SK-MEL-5 (cell line): ENCODE measurements around the gene CTNND2. TPM values are rescaled to one million over a fixed set of nuclear protein-coding genes. Genes with fewer than 3 reads are reported as not detected.
"Not testable (repeated sequence)": the region's sequence is repeated elsewhere in the genome, so short reads cannot be mapped to it uniquely, and the experiment has no call there.

Experiments used
- DNase-seq: peaks from one replicate; pipeline ENCODE4 v3.0.0-alpha.2; 2016; ENCODE audit warnings: low read depth, low spot score
- in situ Hi-C: cut with HindIII; loops from 2 replicates; pipeline ENCODE4 v1.10.0; 2016; ENCODE audit warnings: low sequenced_read_pairs, high pct_unique_total_duplicates, low pct_unique_long_range_greater_than_20kb
- total RNA-seq: library from RNA; depleted of rRNA; stranded (reverse); fragments of >200 nt; shearing (Covaris generic); gene quantifications from 2 replicates; pipeline ENCODE4 v1.2.3, GENCODE V29; 2014

CTNND2 gene
- total RNA-seq, 1 experiment from 2014 or later: 0.85 TPM

DNA sequence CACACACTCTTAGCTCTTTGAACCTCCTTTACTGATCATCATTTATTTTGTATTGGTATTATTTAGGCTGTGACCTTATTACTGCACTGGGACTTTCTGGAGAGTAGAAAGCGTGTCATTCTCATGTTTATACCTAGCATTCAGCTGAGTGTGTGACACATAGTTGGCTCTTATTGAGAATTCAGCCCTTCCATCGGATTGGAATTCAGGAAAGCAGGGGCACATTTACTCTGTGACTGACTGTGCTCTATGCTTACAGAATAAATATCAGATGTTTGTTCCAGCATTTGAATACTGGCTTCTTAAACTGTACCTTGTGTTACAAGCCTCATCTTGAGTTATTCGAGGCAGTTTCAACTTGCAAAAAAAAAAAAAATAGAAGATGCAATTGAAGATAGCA is 782.4 kb downstream of the CTNND2 start:
- in situ Hi-C loops: no loop called here
- DNase-seq: no peak

DNA sequence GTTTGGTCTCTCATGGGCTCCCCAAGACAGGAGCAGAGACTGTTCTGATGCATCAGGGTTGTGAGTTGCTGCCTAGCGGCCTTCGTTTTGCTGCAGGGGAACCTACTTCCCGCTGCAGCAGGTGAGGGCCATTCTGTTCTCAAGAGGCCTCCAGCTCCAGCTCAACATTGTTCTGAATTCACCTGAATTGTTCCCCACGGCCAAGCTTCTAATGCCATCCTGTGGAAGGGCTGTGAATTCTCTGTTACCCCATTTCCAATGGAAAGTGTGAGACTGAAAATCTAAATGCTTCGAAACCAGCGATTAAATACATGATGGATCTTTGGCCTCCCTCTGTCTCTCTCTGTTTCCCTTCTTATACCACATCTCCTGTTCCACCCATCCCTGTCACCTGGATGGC is 794.1 kb downstream of the CTNND2 start:
- in situ Hi-C loops: no loop called here
- no peak for DNase-seq

DNA sequence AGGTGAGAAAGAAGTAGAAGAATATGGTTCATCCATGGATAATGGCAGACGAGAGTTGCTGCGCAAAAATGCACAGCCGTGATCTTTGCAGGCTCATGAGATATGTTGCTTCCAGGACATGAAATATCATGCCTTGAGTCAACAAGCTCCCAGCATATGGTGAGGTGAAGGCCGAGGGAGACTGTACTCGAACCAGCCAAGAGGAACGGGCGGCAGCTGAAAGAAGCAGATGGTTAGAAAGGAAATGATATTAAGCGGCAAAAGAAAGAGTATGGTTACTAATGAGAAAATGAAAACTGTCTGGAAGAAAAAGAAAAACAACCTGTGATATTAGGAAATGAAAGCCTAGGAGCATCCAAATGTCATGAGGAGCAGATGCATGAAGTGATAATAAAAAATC is 798.5 kb downstream of the CTNND2 start:
- no peak for DNase-seq
- in situ Hi-C loops: no loop called here

DNA sequence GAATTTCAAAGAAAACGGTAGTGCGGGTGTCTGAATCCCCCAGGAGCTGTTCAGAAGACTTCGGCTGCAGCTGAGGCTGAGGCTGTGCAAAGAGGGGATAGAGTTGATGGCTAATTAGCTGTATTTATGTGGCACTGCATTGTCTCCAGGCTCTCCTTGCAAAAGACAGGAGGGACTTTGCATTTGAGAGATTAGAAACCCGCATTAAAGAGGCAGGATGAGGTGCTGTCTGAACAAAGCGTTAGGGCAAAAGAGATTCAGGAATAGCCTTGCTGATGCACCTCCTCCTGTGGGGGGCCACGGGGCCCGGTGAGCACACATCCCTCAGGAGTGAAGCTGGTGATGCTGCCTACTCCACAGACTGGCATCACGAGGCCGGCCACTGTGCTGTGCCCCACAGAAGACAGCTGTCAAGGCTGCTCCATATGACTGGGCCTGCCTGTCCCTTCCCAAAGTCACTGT is 799.6 kb downstream of the CTNND2 start:
- in situ Hi-C loops: no loop called here
- no peak for DNase-seq

DNA sequence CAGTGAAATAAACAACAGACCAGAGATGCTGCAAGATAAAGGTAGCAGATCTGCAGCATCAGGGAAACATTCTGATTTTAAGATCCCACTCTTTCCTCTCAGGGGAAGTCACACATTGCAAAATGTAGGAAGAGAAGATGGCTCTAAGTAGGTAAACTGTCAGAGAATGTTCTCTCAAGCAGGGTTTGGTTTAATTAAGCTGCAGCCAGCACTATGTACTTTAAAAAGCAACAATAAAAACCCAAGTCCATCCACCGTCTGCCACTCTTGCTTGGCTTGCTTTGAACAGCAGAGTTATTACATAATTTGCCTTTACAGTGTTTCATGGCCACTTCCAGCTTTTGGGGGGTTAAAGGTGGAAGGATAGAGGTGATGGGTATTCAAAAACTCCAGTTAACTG is 800.0 kb downstream of the CTNND2 start:
- in situ Hi-C loops: no loop called here
- DNase-seq: no peak

DNA sequence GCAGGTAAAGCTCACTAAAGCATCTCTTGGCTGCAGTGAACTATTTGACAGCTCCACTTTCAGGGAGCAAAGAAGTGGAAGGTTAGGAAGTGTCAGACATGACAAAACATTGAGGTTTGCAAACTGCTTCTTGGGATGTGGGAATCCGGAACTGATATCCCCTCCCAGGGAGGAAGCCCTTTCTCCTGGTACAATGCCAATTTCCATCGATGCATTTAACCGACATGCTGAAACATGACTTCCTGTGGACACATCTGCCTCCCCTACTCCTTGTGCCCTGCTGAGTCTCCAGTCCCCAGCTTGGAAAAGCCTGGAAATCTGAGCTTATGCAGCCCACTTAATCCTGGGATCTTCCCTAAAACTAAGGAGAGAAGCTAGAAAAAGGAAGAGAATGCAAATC is 820.1 kb downstream of the CTNND2 start:
- in situ Hi-C loops: no loop called here
- DNase-seq: no peak

DNA sequence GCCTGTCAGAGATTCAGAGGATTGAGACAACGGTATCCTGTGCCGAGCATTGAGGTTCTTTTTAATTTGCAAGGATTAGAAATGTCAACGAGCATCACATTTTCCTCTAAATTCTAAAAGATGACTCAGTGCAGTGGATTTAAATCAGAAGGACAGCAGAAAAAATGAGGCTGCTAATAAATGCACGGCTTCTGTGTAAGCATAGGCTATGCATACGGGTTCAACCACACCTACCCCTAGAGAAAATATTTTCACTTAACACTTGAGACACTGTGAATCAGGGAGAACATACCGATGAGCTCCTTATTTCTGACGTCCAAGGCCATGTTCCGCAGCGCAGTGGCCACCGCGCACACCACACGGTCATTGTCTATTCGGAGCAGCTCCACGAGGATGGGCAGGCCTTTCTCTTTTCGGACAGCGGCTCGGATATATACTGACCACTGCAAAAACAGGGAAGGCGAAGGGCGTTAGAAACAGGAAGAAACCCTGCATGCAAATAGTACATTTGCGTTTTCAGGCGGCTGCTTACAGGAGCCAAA is 821.8 kb downstream of the CTNND2 start:
- in situ Hi-C loops: no loop called here
- DNase-seq: no peak

DNA sequence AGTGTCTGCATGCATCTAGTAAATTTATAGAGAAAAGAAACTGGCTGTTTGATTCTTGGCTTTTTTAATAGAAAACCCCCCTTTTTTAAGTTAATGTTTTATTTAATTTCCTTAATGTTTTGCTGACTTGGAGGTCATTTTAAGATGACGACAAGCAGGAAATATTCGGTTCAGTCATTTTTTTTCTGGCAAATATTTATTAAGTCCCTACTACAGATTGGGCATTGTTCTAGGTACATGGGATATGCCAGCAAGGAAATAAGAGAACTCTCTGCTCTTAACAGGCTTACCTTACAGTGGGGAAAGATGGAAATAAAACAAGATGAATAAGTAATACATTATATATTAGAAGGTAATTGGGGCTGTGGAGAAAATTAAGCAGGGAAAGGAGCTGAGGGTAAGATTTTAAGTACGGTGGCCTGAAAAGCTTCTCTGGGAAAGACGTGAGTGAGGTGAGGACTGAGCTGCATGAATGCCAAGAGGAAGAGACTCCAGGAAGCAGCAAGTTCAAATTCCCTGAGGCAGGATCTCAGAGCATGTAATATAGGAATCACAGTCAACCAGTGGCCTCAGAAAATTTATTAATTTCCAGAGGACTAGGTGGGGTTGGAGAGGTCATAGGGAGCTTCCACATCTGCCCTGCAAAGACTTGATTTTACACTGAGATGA is 827.2 kb downstream of the CTNND2 start:
- DNase-seq: no peak
- in situ Hi-C loops: no loop called here

DNA sequence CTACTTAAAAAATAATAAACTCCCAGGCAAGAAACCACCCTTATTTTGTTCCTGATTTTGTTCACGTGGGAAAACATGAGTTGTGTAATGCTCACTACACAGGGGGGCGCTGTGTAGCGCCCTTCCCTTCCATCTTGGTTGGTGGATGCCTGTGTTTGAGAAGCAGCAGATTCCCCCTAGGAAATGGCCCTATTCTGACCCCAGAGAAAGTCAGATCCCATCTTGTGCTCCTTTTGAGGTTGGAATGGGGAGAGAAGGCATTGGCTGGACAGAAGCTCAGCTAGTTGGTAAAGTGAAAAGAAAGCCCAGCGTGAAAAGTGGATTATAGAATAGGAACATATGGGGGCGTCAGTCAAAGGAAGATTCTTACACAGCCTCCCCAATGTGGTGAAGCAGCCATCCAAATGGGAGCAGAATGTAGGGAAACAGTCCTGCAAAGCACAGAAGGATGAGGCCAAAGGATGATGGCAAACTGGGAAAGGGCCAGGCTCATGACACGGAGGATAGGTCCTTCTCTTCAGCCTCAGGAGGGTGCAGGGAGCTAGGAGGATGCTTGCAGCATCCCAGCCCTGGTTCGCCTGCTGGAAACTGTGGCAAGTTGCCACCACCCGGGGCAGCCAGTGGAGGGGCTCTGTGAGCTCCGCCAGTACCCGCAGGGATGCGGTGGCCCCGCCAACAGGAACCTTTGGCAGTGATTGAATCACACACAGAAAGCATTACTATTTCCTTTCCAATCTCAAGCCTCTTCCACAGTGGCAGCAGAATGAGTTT is 829.0 kb downstream of the CTNND2 start:
- in situ Hi-C loops: no loop called here
- peak; percentile 53 for DNase-seq

DNA sequence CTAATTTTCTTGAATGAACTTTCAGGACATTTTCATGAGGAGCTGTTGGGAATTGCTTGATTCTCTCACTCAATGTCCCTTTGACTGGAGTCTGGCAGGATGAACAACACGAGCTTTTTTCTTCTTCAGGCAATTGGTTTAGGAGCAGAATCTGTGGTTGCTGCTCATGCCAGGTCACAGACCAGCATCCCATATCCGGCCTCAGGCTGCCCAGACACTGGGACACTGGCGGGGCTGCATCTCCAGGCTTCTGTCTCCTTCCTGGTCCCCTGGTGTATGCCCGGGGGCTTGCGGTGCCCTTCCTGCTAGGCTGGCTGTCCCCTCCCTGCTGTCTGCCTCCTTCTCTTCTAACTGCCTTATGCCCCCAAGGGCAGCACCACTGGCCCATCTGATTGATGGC is 831.7 kb downstream of the CTNND2 start:
- in situ Hi-C loops: no loop called here
- no peak for DNase-seq

DNA sequence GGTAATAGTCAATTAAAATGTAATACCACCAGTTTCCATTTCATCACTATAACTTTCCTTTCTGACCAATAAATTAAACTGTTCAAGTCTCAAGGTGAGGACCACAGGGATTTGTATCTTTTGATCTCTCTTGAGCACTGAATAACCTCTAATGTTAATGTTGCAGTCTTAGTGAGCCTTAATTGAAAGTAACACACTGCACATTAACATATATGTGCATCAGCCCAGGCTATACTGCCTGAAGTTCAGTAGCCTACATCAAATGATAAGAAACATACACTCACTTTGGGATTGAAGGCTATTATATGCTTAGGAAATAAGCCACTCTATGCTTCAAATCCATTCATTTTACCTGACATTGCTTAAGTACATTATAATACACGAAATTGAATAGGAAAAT is 832.2 kb downstream of the CTNND2 start:
- DNase-seq: no peak
- in situ Hi-C loops: no loop called here

DNA sequence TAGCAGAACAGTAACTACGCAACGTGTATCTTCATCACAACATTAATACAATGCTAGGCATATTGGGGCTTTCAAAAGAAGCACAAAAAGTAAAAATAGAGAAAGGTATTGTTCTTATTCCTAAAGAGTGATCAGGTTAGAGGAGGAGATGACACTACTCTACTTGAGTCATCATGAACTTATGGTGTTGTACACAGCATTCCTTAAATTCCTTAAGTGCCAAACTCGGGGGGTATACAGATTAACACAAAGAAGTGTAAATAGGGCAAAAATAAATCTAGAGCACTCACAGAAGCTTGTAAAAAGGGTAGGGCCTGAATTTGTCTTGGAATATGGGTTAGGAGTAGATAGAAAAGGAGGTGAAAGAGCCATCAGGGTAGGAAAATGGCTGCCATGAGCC is 835.2 kb downstream of the CTNND2 start:
- DNase-seq: no peak

DNA sequence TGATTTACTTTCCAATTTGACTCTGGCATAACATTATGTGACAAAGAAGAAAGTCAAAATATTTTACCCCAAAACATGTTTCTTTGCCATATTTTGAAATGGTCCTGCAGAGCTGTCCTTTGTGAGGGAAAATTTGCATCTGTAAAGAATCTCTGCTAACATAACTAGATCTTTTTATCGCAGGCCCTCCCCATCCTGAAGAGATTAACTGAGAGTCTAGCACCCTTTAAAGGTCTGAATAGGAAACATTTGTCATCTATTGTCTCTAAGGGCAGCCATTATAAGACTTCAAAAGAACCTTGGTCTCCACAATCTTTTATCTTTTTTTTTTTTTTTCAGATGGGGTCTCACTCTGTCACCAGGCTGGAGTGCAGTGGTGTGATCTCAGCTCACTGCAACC is 838.5 kb downstream of the CTNND2 start:
- DNase-seq, in situ Hi-C loops: not testable (repeated sequence)

More for the DNA sequence above, 835.2 kb downstream of the CTNND2 start:
- in situ Hi-C loops: no loop called here

DNA sequence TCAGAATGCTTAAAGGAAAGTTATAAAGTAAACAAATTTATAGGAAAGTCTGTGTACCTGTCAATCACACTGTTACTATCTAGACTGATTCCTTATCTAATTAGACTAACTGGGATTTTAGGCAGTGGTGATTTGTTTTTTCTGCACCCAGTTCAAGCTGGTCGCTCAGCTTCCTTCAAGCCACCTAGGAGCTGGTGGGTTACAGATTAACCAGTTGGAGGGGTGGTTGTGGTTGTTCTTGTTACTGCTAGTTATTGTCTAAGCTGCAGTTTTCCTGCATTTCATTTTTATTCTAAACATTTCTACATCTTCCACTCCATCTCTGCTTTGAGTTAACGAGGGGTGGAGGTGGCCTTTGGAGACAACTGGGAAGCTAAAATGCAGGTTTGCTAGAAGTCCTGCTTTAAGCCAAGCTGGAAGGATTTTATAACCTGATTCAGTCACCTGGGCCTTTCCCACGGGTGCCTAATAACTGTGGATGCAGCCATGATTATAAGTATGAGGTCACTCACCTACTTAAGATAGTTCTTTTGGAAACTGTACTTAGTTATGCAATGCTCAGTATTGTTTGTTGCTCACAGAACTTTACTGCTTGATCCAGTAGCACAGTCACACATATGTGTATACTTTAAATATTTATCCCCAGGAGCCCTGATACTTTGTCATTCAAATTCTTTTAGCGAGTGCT is 839.3 kb downstream of the CTNND2 start:
- in situ Hi-C loops: no loop called here
- DNase-seq: no peak

DNA sequence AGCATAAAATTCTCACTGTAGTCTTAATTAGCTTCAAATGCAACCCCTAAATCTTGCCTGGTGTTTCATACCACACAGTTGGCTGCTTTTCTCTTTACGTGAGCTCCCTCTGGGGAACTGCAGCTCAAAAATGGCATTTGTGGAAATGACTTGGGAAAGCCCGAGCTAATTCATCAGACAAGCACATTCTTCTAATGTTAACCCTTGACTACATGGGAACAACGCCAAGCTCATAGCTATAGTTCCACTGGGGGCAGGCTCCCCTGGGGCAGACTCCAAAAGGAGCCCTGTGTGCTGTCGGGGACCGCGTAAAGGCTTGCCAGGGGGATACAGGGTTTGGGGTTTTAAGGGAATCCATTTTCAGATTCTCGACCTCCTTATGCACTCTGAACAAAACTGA is 841.8 kb downstream of the CTNND2 start:
- no peak for DNase-seq
- in situ Hi-C loops: no loop called here

DNA sequence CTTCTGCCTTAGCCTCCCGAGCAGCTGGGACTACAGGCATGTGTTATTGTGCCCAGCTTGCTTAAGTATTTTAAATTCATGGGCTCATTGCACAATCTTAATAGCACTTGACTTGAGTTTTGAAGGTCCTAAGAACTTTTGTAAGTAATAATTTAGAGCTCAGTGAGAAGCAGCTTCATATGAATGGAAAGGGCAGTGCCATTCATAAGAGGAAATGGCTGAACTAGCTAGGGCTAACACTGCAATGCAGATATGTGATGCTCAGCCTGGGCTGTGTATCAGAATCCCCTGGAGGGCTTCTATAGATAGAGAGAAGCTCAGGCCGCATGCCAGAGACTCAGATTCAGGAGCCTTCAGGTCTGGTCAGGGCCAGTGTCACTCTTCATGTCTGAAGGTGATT is 847.7 kb downstream of the CTNND2 start:
- no peak for DNase-seq
- in situ Hi-C loops: no loop called here

DNA sequence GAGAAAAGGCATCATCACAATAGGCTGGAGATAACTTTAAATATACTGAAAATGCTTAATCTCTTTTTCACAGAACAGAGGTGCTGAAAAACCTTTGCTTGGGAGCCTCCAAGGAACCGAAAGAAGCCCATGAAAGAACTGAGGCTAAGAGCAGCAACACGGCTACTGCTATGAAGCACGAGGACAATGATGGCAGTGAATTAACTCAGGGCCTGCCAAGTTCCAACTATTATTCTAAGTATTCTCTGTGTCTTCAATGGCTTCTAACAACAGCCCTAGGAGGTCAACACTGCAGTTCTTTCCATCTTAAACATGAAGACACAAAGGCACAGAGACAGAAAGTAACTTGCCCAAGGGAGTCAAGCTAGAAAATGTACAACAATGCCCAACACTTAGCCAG is 850.2 kb downstream of the CTNND2 start:
- no peak for DNase-seq
- in situ Hi-C loops: no loop called here

DNA sequence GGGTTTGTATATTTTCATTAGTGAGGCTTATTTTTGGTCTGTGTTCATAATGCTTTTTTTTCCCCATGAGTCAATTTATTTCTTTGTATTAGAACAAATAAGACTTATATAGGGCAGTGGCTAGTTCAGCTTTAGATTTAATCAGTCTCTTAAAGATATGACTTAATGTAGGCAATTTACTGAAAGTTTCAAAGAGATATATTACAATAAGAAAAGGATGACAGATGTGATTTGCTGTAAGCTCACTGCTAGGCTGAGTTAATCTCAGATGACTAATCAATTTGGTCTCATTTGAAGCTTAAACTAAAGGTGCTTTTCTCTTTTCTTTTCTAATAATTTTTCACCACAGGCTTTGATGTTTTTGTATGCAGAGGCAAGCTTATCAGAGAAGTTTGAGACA is 851.4 kb downstream of the CTNND2 start:
- in situ Hi-C loops: no loop called here
- DNase-seq: no peak
